ENCODE measurements around the gene FZR1.

GRCh38 chr19:3565139-3565538, 59.0 kb downstream of the FZR1 start:
- TF ChIP-seq CTCF (conservative IDR thresholded peaks at IDR 0.05) (no peak), EZH2 (IDR thresholded peaks at IDR 0.05; ENCODE audit: low read depth) (no peak)
